Left colon (tissue), 2 donors: ENCODE results near the gene ZNF438. TPM values are rescaled to one million over a fixed set of nuclear protein-coding genes. Genes with fewer than 3 reads are reported as not detected.
"Not testable (repeated sequence)": the region's sequence is repeated elsewhere in the genome, so short reads cannot be mapped to it uniquely, and the experiment has no call there.

Experiments
- ATAC-seq: fragments of 200-7000 bp; cut with Tn5 transposase; one replicate; pipeline ENCODE4 v1.9.1; 2020; ENCODE audit warnings: mild to moderate bottlenecking, moderate library complexity
- DNase-seq, 2 donors: peaks; one replicate each; pipeline ENCODE4 v3.0.0-alpha.2; 2020
- intact Hi-C, 2 donors: fragments of 100-400 bp; cut with DNase I in 1 of 2; cut with micrococcal nuclease in 1 of 2; formaldehyde crosslinking; loops; one replicate each; pipeline versions ENCODE4 v1.11.2 to v1.14.0; 2022; cut with DNase I, micrococcal nuclease
- long read RNA-seq: library from polyadenylated mRNA; unstranded; transcript quantifications from one replicate; pipeline ENCODE4 v2.0.0, GENCODE V29; 2021
- total RNA-seq, 2 donors: library from RNA; stranded (reverse); fragmentation: NEBNext Ultra II Directional; extraction: Animal tissue kit (Norgen Biotek cat#: 25700); gene quantifications; one replicate each; pipeline ENCODE4 v1.2.1, GENCODE V29; 2021
- donor health status: DM: no; HTN: no; CAD: no.
- donor health status: DM: yes; HTN: yes; CAD: no.

Gene ZNF438
- total RNA-seq, result 1 to 10 TPM; 3.8 to 6.5 TPM
- long read RNA-seq, partial matches to known transcripts, result 0 of 4 reads
- long read RNA-seq, other reads (novel, unspliced or antisense), result 1 of 4 reads

- intact Hi-C loops, result loop anchor here in 1 of 2 donors (5.0 to 10.0 kb wide), 2 partner anchors 247 to 286 kb away; partner anchors contain the start of gene ZEB1
- peak; percentile 94 for ATAC-seq
- peak; percentile 91 to 96 for DNase-seq
Observed at GRCh38 chr10:31031558-31032257, at the start of gene ZNF438. Gene ZNF438, minus strand, starts transcription at chr10:31031865. Its CDS starts 154,831 bp downstream, at chr10:30877034.

- ATAC-seq (no peak), DNase-seq (no peak)
- intact Hi-C loops, result no loop called here
Observed at GRCh38 chr10:31076610-31076988, 44.9 kb upstream of the ZNF438 start.

GRCh38 chr10:31075881-31076609, 44.4 kb upstream of the ZNF438 start:
- intact Hi-C loops, result no loop called here

GRCh38 chr10:31075434-31075833, 43.8 kb upstream of the ZNF438 start:
- ATAC-seq (no peak), DNase-seq (no peak)
- intact Hi-C loops, result no loop called here

More at GRCh38 chr10:31075881-31076609, 44.4 kb upstream of the ZNF438 start:
- ATAC-seq (no peak), DNase-seq (no peak)

GRCh38 chr10:31074722-31075086, 43.0 kb upstream of the ZNF438 start:
- intact Hi-C loops, result no loop called here
- ATAC-seq (no peak), DNase-seq (no peak)

GRCh38 chr10:31073996-31074721, 42.5 kb upstream of the ZNF438 start:
- ATAC-seq, result no peak
- no peak for DNase-seq
- intact Hi-C loops, result no loop called here

GRCh38 chr10:31073211-31073610, 41.5 kb upstream of the ZNF438 start:
- DNase-seq (no peak), ATAC-seq (no peak)
- intact Hi-C loops, result no loop called here

GRCh38 chr10:31072451-31072850, 40.8 kb upstream of the ZNF438 start:
- ATAC-seq, result no peak
- no peak for DNase-seq
- intact Hi-C loops, result no loop called here

GRCh38 chr10:31071232-31072005, 39.8 kb upstream of the ZNF438 start:
- intact Hi-C loops, result no loop called here
- no peak for DNase-seq
- no peak for ATAC-seq

- no peak for DNase-seq
- intact Hi-C loops, result no loop called here
- no peak for ATAC-seq
Observed at GRCh38 chr10:31070691-31071090, 39.0 kb upstream of the ZNF438 start.

- ATAC-seq (no peak), DNase-seq (no peak)
- intact Hi-C loops, result no loop called here
Observed at GRCh38 chr10:31070025-31070424, 38.4 kb upstream of the ZNF438 start.

- no peak for DNase-seq
- no peak for ATAC-seq
- intact Hi-C loops, result no loop called here
Observed at GRCh38 chr10:31069411-31069810, 37.7 kb upstream of the ZNF438 start.

- ATAC-seq (no peak), DNase-seq (no peak)
- intact Hi-C loops, result no loop called here
Observed at GRCh38 chr10:31064348-31064747, 32.7 kb upstream of the ZNF438 start.

- intact Hi-C loops, result no loop called here
- no peak for DNase-seq
- ATAC-seq, result no peak
Observed at GRCh38 chr10:31063841-31064240, 32.2 kb upstream of the ZNF438 start.

- intact Hi-C loops, result no loop called here
- DNase-seq, result no peak
- no peak for ATAC-seq
Observed at GRCh38 chr10:31062856-31063255, 31.2 kb upstream of the ZNF438 start.

GRCh38 chr10:31061941-31062340, 30.3 kb upstream of the ZNF438 start:
- DNase-seq (no peak), ATAC-seq (no peak)
- intact Hi-C loops, result no loop called here

- DNase-seq (no peak), ATAC-seq (no peak)
- intact Hi-C loops, result no loop called here
Observed at GRCh38 chr10:31058795-31059703, 27.4 kb upstream of the ZNF438 start.

GRCh38 chr10:31056678-31057077, 25.0 kb upstream of the ZNF438 start:
- intact Hi-C loops, ATAC-seq, DNase-seq: not testable (repeated sequence)
